Neural crest cell (in vitro differentiated cells): ENCODE data around the gene ROPN1L. TPM values are rescaled to one million over a fixed set of nuclear protein-coding genes. Genes with fewer than 3 reads are reported as not detected.

ENCODE experiments used
- DNase-seq: peaks from one replicate; pipeline ENCODE4 v3.0.0; 2021; ENCODE audit warnings: low read depth, mixed read lengths, low spot score
- H3K27ac Mint-ChIP-seq: one replicate; pipeline ENCODE4 v1.8.0; 2021; ENCODE audit warnings: mild to moderate bottlenecking, mixed read lengths; ENCODE audit not compliant: unreplicated experiment
- H3K27me3 Mint-ChIP-seq: 2 replicates; pipeline ENCODE4 v1.8.0; 2021; ENCODE audit warnings: low read depth, mild to moderate bottlenecking, mixed read lengths
- H3K36me3 Mint-ChIP-seq: 2 replicates; pipeline ENCODE4 v1.8.0; 2021; ENCODE audit warnings: low read depth, mild to moderate bottlenecking, mixed read lengths
- H3K4me1 Mint-ChIP-seq: 2 replicates; pipeline ENCODE4 v1.8.0; 2021; ENCODE audit warnings: mixed read lengths
- H3K4me3 Mint-ChIP-seq: one replicate; pipeline ENCODE4 v1.8.0; 2021; ENCODE audit warnings: mild to moderate bottlenecking, mixed read lengths
- H3K9me3 Mint-ChIP-seq: 2 replicates; pipeline ENCODE4 v1.8.0; 2021; ENCODE audit warnings: mixed read lengths
- CTCF ChIP-seq: fragments of 200-600 bp; sonication (generic); conservative IDR thresholded peaks from 2 replicates; pipeline ENCODE4 v1.5.0; 2021; ENCODE audit warnings: antibody characterized with exemption, mild to moderate bottlenecking
- total RNA-seq: library from RNA; stranded (reverse); gene quantifications from 2 replicates; pipeline ENCODE4 v1.2.1, GENCODE V29; 2021

ROPN1L gene
- total RNA-seq, 1 donor from 2014 or later, result 0.68 TPM

GRCh38 chr5:10481241-10481935 is 39.7 kb downstream of the ROPN1L start:
- no peaks in the 10 kb centered on the region for H3K9me3 Mint-ChIP-seq
- no peak overlapping the region for H3K27ac Mint-ChIP-seq
- peaks cover 10% of the 10 kb centered on the region for H3K4me1 Mint-ChIP-seq
- TF ChIP-seq CTCF, result no peak
- DNase-seq, result no peak
- no peak overlapping the region for H3K4me3 Mint-ChIP-seq
- peaks cover 3% of the 10 kb centered on the region for H3K27me3 Mint-ChIP-seq
- no peaks in the 10 kb centered on the region for H3K36me3 Mint-ChIP-seq

DNA sequence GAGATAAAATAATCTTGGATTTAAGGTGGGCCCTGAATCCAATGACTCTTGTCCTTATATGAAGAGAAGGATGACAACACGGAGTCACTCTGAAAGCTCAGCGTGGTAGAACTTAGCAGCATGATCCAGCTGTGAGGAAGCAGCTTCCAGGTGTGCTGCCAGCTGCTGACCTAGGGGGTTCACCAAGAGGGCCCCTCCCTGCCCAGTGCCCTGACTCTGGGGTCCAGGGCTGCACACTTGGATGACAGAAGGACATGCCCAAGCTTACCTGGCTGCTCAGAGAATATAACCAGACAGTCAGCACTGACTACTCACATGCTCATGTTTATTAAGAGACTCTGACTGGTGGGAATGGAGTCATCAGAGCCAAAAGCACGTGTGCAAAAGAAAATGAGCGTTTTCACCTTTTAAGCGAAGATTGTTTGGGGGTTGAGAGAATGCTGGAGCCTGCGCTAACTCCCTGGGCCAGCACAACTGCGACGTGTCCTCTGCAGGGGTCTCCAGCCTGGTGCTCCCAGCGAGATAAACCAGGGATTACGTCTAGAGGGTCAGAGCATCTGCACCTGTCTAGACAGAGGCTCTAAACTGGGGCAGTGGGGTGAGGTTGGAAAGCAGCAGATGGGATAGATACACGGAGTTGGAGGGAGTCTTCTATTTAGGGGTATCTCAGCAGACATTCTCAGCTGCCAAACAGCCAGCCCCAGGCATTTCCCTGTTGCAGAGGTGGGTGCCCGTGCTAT is 41.3 kb downstream of the ROPN1L start:
- TF ChIP-seq CTCF, result no peak
- no peak overlapping the region for H3K4me3 Mint-ChIP-seq
- H3K27ac Mint-ChIP-seq, result no peak overlapping the region
- no peaks in the 10 kb centered on the region for H3K9me3 Mint-ChIP-seq
- no peaks in the 10 kb centered on the region for H3K27me3 Mint-ChIP-seq
- no peak for DNase-seq
- peaks cover 10% of the 10 kb centered on the region for H3K4me1 Mint-ChIP-seq
- H3K36me3 Mint-ChIP-seq, result no peaks in the 10 kb centered on the region

DNA sequence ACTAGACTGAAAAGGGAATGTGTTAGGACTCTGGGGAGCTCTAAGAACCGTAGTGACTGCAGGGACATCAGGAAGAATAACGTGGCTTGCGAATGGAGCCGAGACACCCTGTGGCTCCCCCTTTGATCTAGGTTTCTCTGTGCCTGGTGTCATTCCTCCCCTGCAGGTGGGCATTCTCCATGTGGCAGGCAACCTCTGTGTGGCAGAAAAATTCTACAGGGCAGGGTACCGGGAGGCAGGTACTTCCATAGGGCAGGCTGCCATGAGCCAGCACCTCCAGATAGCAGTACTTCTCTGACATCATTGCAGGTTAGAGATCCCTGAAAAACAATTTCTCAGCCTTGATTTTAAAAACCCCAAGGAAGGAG is 43.1 kb downstream of the ROPN1L start:
- Mint-ChIP-seq H3K27me3 (peaks cover under 1% of the 10 kb centered on the region), H3K4me1 (peaks cover 10% of the 10 kb centered on the region), H3K36me3 (no peaks in the 10 kb centered on the region), H3K27ac (no peak overlapping the region), H3K9me3 (no peaks in the 10 kb centered on the region), H3K4me3 (no peak overlapping the region)
- DNase-seq, result no peak
- no peak for TF ChIP-seq CTCF

DNA sequence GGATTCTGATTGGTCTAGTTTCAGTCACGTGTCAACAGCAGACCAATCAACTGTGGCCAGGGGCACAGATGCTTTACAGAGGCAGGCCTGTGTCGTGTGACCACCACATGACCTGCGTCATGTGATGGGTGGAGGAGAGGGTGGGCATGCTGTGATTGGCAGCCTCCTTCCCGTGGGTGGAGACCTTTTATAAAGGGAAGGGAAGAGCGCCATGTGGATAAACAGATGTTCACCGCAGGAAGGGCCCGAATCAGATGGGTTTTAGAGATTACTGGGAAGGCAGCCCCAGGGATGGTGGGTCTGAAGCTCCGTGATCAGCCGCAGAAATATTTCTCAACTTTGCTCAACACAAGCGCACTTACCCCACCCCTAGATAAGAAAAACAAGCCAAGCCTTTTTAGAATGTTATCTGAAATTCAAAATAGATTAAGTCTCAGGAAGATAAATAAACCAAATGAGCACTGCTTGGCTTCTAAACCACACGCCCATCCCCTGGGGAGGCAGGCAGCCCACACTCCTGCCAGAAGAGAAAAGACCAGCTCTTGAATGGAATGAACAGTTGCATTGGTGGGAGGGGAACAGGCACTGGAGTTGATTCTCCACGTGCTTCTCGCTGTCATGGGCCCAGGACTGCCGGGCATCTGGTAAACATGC is 43.6 kb downstream of the ROPN1L start:
- no peak overlapping the region for H3K4me3 Mint-ChIP-seq
- H3K9me3 Mint-ChIP-seq, result no peaks in the 10 kb centered on the region
- peaks cover 10% of the 10 kb centered on the region for H3K4me1 Mint-ChIP-seq
- no peak for DNase-seq
- H3K36me3 Mint-ChIP-seq, result no peaks in the 10 kb centered on the region
- TF ChIP-seq CTCF, result no peak
- H3K27ac Mint-ChIP-seq, result no peak overlapping the region
- H3K27me3 Mint-ChIP-seq, result peaks cover 3% of the 10 kb centered on the region

DNA sequence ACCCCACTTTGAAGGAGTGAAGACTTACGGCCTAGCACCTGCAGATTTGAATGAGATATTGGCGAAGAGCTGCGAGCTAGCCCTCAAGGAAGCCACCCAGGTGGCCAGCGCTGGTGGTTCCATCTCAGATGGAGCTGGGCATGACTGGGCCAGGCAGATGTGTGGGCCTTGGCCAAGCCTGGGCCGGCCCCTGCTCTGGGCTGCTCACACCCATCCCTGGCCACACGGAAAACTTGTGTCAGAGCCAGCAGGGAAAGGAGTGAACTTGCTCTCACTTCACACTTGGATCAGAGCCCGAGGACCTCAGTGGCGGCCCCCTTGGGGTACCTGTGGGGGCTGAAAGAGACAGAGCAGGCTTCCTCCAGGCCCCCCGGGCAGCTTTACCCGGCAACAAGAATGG is 44.2 kb downstream of the ROPN1L start:
- H3K36me3 Mint-ChIP-seq, result no peaks in the 10 kb centered on the region
- peaks cover 9% of the 10 kb centered on the region for H3K4me1 Mint-ChIP-seq
- H3K9me3 Mint-ChIP-seq, result no peaks in the 10 kb centered on the region
- TF ChIP-seq CTCF, result no peak
- H3K4me3 Mint-ChIP-seq, result no peak overlapping the region
- H3K27ac Mint-ChIP-seq, result no peak overlapping the region
- no peak for DNase-seq
- H3K27me3 Mint-ChIP-seq, result peaks cover 6% of the 10 kb centered on the region
